Testis (tissue), 2 donors: Measurements from ENCODE around the gene CAMK2G.

Source experiments
- POLR2A ChIP-seq: fragments of 450-650 bp; IDR thresholded peaks from one replicate; pipeline ENCODE4 v1.6.1; 2017; ENCODE audit warnings: antibody characterized with exemption, mild to moderate bottlenecking, moderate library complexity
- TF ChIP-seq, protein P1 (sequence below), 3 experiments: fragments of 450-650 bp in 2 of 3; fragments of 200-600 bp in 1 of 3; sonication (generic) in 1 of 3; IDR thresholded peaks; one replicate each; pipeline ENCODE4 v1.5.1; 2016 to 2019; ENCODE audit warnings: antibody characterized with exemption in 3 of 3, mild to moderate bottlenecking in 2 of 3, moderate library complexity in 1 of 3

DNA sequence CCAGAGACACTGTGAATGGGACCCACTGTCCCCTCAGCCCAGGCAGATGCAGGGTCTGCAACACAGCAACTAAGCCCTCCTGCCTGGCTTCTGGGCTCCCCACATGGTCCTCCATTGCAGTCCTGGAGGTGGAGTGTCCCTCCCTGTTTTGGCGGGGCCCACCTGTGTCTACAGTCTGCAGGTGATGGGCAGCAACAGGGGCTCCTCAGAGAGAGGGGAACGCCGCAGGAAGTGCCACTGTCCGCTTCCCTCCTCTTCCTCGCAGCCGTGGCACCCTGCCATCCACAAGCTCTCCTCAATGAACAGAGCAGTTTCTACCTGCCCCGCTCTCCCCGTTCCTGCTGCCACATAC is 9.3 kb downstream of the CAMK2G start:
- no peak for TF ChIP-seq POLR2A
- TF ChIP-seq, protein P1, sequence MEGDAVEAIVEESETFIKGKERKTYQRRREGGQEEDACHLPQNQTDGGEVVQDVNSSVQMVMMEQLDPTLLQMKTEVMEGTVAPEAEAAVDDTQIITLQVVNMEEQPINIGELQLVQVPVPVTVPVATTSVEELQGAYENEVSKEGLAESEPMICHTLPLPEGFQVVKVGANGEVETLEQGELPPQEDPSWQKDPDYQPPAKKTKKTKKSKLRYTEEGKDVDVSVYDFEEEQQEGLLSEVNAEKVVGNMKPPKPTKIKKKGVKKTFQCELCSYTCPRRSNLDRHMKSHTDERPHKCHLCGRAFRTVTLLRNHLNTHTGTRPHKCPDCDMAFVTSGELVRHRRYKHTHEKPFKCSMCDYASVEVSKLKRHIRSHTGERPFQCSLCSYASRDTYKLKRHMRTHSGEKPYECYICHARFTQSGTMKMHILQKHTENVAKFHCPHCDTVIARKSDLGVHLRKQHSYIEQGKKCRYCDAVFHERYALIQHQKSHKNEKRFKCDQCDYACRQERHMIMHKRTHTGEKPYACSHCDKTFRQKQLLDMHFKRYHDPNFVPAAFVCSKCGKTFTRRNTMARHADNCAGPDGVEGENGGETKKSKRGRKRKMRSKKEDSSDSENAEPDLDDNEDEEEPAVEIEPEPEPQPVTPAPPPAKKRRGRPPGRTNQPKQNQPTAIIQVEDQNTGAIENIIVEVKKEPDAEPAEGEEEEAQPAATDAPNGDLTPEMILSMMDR (IDR thresholded peaks at IDR 0.05), result no peak
